ENCODE data around the gene CCDC188. TPM values are rescaled to one million over a fixed set of nuclear protein-coding genes. Genes with fewer than 3 reads are reported as not detected.
A peak's percentile ranks its signal among the peaks of the same experiment; 100 is the strongest.

Gene CCDC188
- total and polyA plus RNA-seq, 9 of the 15 experiments (the other 6 are each of a cell fraction or from before 2014, with no cell fraction given): not detected

DNA sequence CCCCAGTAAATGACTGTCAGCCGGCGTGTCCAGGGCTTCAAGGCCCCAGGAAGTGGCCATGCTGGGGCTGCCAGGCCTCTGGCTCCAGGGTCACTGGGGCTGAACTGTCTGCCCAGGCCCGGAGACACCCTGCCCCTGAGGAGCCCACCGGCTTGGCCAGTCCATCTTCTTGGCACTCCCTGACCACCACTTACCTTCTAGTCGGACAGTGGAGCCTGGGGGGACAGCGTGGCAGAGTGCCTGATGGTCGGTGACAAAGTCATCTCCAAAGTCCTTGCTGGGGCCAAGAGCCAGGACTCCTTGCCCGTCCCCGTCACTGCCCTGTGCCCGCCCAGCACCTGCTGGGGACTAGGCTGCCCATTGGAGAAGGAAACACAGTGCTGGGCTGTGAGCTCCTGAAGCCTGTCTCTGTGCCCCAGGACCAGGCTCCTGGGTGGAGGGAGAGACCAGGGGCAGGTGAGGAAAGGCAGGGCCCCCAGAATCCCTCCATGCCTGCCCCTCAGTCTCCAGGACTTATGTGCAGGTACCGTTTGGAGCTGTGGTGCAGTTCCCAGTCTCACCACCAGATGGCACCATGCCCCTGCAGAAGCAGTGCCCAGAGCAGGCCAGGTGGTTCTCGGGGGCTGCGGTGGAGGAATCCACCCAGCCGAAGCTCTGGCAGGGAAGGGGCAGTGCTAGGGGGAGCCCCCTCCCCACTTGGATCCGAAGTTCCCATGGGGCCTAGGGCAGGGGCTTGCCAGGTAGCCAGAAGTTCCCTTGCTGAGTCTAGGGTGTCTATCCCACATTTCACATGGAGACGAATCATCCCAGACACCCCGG, 6.0 kb upstream of the CCDC188 start (continued):
- TF ChIP-seq ZFPM2 (CRISPR knock-in tag; IDR thresholded peaks at IDR 0.05): peak; percentile 91; the same call in 1 of the 2 replicates
- no peak for TF ChIP-seq SIX5 (IDR thresholded peaks at IDR 0.05; ENCODE audit: borderline replicate concordance in 1 of 2, insufficient read depth in 1 of 2, low read depth in 1 of 2, low read length in 2 of 2)
- peak; percentile 71; the same call in 1 of the 2 replicates for TF ChIP-seq ZBTB1 (CRISPR knock-in tag; IDR thresholded peaks at IDR 0.05; ENCODE audit: borderline replicate concordance, low read depth)
- no peak for TF ChIP-seq NFE2 (IDR thresholded peaks at IDR 0.05; ENCODE audit: low read depth)
- no peak for TF ChIP-seq ADNP (tag; IDR thresholded peaks at IDR 0.05)
- TF ChIP-seq, protein P1, sequence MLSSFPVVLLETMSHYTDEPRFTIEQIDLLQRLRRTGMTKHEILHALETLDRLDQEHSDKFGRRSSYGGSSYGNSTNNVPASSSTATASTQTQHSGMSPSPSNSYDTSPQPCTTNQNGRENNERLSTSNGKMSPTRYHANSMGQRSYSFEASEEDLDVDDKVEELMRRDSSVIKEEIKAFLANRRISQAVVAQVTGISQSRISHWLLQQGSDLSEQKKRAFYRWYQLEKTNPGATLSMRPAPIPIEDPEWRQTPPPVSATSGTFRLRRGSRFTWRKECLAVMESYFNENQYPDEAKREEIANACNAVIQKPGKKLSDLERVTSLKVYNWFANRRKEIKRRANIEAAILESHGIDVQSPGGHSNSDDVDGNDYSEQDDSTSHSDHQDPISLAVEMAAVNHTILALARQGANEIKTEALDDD (IDR thresholded peaks at IDR 0.05): no peak
- TF ChIP-seq, protein P2, sequence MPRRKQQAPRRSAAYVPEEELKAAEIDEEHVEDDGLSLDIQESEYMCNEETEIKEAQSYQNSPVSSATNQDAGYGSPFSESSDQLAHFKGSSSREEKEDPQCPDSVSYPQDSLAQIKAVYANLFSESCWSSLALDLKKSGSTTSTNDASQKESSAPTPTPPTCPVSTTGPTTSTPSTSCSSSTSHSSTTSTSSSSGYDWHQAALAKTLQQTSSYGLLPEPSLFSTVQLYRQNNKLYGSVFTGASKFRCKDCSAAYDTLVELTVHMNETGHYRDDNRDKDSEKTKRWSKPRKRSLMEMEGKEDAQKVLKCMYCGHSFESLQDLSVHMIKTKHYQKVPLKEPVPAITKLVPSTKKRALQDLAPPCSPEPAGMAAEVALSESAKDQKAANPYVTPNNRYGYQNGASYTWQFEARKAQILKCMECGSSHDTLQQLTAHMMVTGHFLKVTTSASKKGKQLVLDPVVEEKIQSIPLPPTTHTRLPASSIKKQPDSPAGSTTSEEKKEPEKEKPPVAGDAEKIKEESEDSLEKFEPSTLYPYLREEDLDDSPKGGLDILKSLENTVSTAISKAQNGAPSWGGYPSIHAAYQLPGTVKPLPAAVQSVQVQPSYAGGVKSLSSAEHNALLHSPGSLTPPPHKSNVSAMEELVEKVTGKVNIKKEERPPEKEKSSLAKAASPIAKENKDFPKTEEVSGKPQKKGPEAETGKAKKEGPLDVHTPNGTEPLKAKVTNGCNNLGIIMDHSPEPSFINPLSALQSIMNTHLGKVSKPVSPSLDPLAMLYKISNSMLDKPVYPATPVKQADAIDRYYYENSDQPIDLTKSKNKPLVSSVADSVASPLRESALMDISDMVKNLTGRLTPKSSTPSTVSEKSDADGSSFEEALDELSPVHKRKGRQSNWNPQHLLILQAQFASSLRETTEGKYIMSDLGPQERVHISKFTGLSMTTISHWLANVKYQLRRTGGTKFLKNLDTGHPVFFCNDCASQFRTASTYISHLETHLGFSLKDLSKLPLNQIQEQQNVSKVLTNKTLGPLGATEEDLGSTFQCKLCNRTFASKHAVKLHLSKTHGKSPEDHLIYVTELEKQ (CRISPR knock-in tag; IDR thresholded peaks at IDR 0.05): no peak
- no peak for TF ChIP-seq HNRNPUL1 (IDR thresholded peaks at IDR 0.05; ENCODE audit: low read length)
- no peak for TF ChIP-seq ZKSCAN8 (CRISPR knock-in tag; IDR thresholded peaks at IDR 0.05)
- TF ChIP-seq, protein P3, sequence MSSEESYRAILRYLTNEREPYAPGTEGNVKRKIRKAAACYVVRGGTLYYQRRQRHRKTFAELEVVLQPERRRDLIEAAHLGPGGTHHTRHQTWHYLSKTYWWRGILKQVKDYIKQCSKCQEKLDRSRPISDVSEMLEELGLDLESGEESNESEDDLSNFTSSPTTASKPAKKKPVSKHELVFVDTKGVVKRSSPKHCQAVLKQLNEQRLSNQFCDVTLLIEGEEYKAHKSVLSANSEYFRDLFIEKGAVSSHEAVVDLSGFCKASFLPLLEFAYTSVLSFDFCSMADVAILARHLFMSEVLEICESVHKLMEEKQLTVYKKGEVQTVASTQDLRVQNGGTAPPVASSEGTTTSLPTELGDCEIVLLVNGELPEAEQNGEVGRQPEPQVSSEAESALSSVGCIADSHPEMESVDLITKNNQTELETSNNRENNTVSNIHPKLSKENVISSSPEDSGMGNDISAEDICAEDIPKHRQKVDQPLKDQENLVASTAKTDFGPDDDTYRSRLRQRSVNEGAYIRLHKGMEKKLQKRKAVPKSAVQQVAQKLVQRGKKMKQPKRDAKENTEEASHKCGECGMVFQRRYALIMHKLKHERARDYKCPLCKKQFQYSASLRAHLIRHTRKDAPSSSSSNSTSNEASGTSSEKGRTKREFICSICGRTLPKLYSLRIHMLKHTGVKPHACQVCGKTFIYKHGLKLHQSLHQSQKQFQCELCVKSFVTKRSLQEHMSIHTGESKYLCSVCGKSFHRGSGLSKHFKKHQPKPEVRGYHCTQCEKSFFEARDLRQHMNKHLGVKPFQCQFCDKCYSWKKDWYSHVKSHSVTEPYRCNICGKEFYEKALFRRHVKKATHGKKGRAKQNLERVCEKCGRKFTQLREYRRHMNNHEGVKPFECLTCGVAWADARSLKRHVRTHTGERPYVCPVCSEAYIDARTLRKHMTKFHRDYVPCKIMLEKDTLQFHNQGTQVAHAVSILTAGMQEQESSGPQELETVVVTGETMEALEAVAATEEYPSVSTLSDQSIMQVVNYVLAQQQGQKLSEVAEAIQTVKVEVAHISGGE (CRISPR knock-in tag; IDR thresholded peaks at IDR 0.05): peak in 1 of 3 experiments; percentile 55; a peak in 1 of 6 replicates
- TF ChIP-seq BRF1 (IDR thresholded peaks at IDR 0.05; ENCODE audit: borderline replicate concordance, extremely low read depth, insufficient read length): no peak
- peak; percentile 91 for TF ChIP-seq OTX1 (CRISPR knock-in tag; IDR thresholded peaks at IDR 0.05)
- peak; percentile 59 for TF ChIP-seq JUND (IDR thresholded peaks at IDR 0.05; ENCODE audit: borderline replicate concordance, low read depth, low read length)
- TF ChIP-seq JUND (tag; IDR thresholded peaks at IDR 0.05; ENCODE audit: borderline replicate concordance, low read depth, low read length): no peak
- TF ChIP-seq ZNF699 (CRISPR knock-in tag; IDR thresholded peaks at IDR 0.05; ENCODE audit: insufficient replicate concordance): peak; percentile 63
- no peak for TF ChIP-seq ZNF77 (CRISPR knock-in tag; IDR thresholded peaks at IDR 0.05)
- TF ChIP-seq, protein P4, sequence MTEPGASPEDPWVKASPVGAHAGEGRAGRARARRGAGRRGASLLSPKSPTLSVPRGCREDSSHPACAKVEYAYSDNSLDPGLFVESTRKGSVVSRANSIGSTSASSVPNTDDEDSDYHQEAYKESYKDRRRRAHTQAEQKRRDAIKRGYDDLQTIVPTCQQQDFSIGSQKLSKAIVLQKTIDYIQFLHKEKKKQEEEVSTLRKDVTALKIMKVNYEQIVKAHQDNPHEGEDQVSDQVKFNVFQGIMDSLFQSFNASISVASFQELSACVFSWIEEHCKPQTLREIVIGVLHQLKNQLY (CRISPR knock-in tag; conservative IDR thresholded peaks at IDR 0.05): 0 out of 4 replicates have a peak, but pooled peaks of 1 of the 2 experiments have one; percentile 39
